Measurements from ENCODE around the gene KIAA0753. TPM values are rescaled to one million over a fixed set of nuclear protein-coding genes. Genes with fewer than 3 reads are reported as not detected.

The KIAA0753 gene
- polyA plus RNA-seq, 1 donor (not counting 4 experiments of a cell fraction or from before 2014, with no cell fraction given), result 11.6 TPM

DNA sequence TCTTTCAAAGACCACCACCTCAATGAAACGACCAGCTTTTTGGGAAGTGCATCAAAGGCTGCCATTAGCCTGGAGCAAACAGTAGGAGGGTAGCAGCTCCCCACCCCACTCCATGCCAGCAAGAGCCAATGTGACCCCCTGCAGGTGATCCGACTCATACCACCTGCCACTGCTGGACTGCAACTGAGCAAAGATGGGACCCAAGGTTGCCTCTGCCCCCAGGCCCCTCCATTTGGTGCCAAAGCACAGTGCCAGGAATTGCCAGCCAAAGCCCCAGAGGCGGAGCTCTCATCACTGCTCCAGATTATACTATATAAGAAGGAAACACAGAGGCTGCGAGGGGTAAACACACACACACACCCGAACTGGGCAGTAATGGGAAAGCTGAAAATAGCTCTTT, 92.5 kb downstream of the KIAA0753 start:
- no peaks in the 10 kb centered on the region for H3K36me3 ChIP-seq (ENCODE audit: control insufficient read depth in 2 of 2, extremely low read depth in 1 of 2, insufficient read depth in 2 of 2, low read length in 2 of 2)
- no peak overlapping the region for H3K9ac ChIP-seq (ENCODE audit: control insufficient read depth, extremely low read depth, insufficient read depth, low read length)
- no peak overlapping the region for H3K4me2 ChIP-seq (ENCODE audit: control insufficient read depth, extremely low read depth, insufficient read depth, low read depth, low read length)
- no peaks in the 10 kb centered on the region for H3K9me1 ChIP-seq (ENCODE audit: control insufficient read depth, extremely low read depth, insufficient read depth, low read length)
- peaks cover 48% of the 10 kb centered on the region for H3K4me1 ChIP-seq (ENCODE audit: control insufficient read depth, extremely low read depth, insufficient read depth, low read length)
- H3K4me3 ChIP-seq (ENCODE audit: control insufficient read depth in 2 of 3, extremely low read depth in 1 of 3, insufficient read depth in 2 of 3, low read depth in 1 of 3, low read length in 3 of 3), result no peak overlapping the region
- DNase-seq (ENCODE audit: low read depth, low spot score) (no peak), FAIRE-seq (no peak)
- peaks cover 5% of the 10 kb centered on the region for H4K20me1 ChIP-seq (ENCODE audit: control insufficient read depth, extremely low read depth, insufficient read depth, low read length)
- TF ChIP-seq, protein P1, sequence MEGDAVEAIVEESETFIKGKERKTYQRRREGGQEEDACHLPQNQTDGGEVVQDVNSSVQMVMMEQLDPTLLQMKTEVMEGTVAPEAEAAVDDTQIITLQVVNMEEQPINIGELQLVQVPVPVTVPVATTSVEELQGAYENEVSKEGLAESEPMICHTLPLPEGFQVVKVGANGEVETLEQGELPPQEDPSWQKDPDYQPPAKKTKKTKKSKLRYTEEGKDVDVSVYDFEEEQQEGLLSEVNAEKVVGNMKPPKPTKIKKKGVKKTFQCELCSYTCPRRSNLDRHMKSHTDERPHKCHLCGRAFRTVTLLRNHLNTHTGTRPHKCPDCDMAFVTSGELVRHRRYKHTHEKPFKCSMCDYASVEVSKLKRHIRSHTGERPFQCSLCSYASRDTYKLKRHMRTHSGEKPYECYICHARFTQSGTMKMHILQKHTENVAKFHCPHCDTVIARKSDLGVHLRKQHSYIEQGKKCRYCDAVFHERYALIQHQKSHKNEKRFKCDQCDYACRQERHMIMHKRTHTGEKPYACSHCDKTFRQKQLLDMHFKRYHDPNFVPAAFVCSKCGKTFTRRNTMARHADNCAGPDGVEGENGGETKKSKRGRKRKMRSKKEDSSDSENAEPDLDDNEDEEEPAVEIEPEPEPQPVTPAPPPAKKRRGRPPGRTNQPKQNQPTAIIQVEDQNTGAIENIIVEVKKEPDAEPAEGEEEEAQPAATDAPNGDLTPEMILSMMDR (optimal IDR thresholded peaks at IDR 0.05 in 1 of 3, IDR thresholded peaks at IDR 0.05 in 1 of 3, conservative IDR thresholded peaks at IDR 0.05 in 1 of 3; ENCODE audit: extremely low read depth in 1 of 3, insufficient read depth in 2 of 3, low read length in 3 of 3), result no peak
- TF ChIP-seq EZH2 (IDR thresholded peaks at IDR 0.05; ENCODE audit: low read length), result no peak
- H3K79me2 ChIP-seq (ENCODE audit: control insufficient read depth, insufficient read depth, low read length), result no peaks in the 10 kb centered on the region
- dilution Hi-C loops (cut with MboI; ENCODE audit: extremely low pct_ligation_motif_present, low sequenced_read_pairs), result no loop called here
- no peaks in the 10 kb centered on the region for H3K27me3 ChIP-seq (ENCODE audit: control insufficient read depth, extremely low read depth, insufficient read depth, low read length)
- H2AFZ ChIP-seq (ENCODE audit: control insufficient read depth, low read length), result no peak overlapping the region
- no peak overlapping the region for H3K27ac ChIP-seq (ENCODE audit: control insufficient read depth, insufficient read depth, low read length)
- H3K9me3 ChIP-seq (ENCODE audit: control insufficient read depth, low read depth, low read length), result no peaks in the 10 kb centered on the region

DNA sequence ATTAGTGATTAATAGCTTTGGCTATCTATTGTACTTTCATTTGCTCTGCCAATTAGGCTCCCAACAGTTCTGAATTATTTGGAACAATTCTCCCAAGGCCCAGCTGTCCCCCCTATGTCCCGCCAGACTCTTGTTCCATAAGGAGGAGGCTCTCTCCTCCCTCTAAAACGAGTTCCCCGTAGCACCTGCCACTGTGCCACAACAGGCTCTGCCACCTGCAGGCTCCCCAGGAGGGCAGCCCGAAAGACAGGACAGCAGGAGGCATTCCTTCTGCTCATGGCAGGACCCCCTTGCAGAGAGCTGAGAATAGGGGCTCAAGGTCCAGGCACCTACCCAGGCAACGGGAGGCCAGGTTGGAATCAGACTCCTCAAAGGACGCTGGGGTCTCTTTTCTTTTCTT, 93.2 kb downstream of the KIAA0753 start:
- dilution Hi-C loops (cut with MboI; ENCODE audit: extremely low pct_ligation_motif_present, low sequenced_read_pairs), result no loop called here
- DNase-seq (ENCODE audit: low read depth, low spot score), result no peak
- H3K27me3 ChIP-seq (ENCODE audit: control insufficient read depth, extremely low read depth, insufficient read depth, low read length), result no peaks in the 10 kb centered on the region
- no peak overlapping the region for H2AFZ ChIP-seq (ENCODE audit: control insufficient read depth, low read length)
- no peak overlapping the region for H3K9ac ChIP-seq (ENCODE audit: control insufficient read depth, extremely low read depth, insufficient read depth, low read length)
- H3K9me1 ChIP-seq (ENCODE audit: control insufficient read depth, extremely low read depth, insufficient read depth, low read length), result no peaks in the 10 kb centered on the region
- no peak for FAIRE-seq
- TF ChIP-seq, protein P1 (optimal IDR thresholded peaks at IDR 0.05 in 1 of 3, IDR thresholded peaks at IDR 0.05 in 1 of 3, conservative IDR thresholded peaks at IDR 0.05 in 1 of 3; ENCODE audit: extremely low read depth in 1 of 3, insufficient read depth in 2 of 3, low read length in 3 of 3), result no peak
- no peak for TF ChIP-seq EZH2 (IDR thresholded peaks at IDR 0.05; ENCODE audit: low read length)
- H3K9me3 ChIP-seq (ENCODE audit: control insufficient read depth, low read depth, low read length), result no peaks in the 10 kb centered on the region
- H3K4me1 ChIP-seq (ENCODE audit: control insufficient read depth, extremely low read depth, insufficient read depth, low read length), result peaks cover 41% of the 10 kb centered on the region
- H3K36me3 ChIP-seq (ENCODE audit: control insufficient read depth in 2 of 2, extremely low read depth in 1 of 2, insufficient read depth in 2 of 2, low read length in 2 of 2), result no peaks in the 10 kb centered on the region
- H3K79me2 ChIP-seq (ENCODE audit: control insufficient read depth, insufficient read depth, low read length), result no peaks in the 10 kb centered on the region
- H3K4me2 ChIP-seq (ENCODE audit: control insufficient read depth, extremely low read depth, insufficient read depth, low read depth, low read length), result no peak overlapping the region
- peaks cover 8% of the 10 kb centered on the region for H4K20me1 ChIP-seq (ENCODE audit: control insufficient read depth, extremely low read depth, insufficient read depth, low read length)
- no peak overlapping the region for H3K27ac ChIP-seq (ENCODE audit: control insufficient read depth, insufficient read depth, low read length)
- H3K4me3 ChIP-seq (ENCODE audit: control insufficient read depth in 2 of 3, extremely low read depth in 1 of 3, insufficient read depth in 2 of 3, low read depth in 1 of 3, low read length in 3 of 3), result no peak overlapping the region
